NCI-H526 treated with DMSO at 0.1 percent for 48 hours (cell line): ENCODE results near the gene PATJ.
A peak's percentile ranks its signal among the peaks of the same experiment; 100 is the strongest.
"Not testable (repeated sequence)": the region's sequence is repeated elsewhere in the genome, so short reads cannot be mapped to it uniquely, and the experiment has no call there.

ENCODE experiments used
- DNase-seq: peaks from one replicate; lab custom pipeline; 2025; lab: John Stamatoyannopoulos, UW

Gene PATJ

DNA sequence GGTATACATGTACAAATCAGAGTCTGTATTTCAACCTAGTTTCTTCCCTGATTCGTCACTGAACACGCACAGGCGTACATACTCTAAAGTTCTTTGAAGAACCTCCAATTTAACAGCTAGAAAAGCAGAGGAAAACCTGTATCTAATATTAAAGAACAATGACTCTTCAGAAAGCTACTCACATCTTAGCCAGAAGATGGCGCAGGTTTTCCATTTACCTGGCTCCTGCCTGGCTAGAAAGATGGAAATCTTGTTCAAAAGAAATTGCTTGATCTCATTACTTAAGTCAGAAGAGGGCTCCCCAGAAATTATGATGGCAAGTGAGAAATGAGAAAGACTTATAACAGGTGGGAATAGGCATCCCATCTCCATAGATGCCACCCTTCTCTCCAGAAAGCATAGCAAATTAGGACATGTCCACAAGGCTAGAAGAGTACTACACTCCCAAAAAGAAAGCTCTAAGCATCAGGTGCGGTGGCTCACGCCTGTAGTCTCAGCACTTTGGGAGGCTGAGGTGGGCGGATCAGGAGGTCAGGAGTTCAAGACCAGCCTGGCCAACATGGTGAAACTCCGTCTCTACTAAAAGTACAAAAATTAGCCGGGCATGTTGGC is 433.4 kb downstream of the PATJ start:
- DNase-seq, result peak; percentile 21

DNA sequence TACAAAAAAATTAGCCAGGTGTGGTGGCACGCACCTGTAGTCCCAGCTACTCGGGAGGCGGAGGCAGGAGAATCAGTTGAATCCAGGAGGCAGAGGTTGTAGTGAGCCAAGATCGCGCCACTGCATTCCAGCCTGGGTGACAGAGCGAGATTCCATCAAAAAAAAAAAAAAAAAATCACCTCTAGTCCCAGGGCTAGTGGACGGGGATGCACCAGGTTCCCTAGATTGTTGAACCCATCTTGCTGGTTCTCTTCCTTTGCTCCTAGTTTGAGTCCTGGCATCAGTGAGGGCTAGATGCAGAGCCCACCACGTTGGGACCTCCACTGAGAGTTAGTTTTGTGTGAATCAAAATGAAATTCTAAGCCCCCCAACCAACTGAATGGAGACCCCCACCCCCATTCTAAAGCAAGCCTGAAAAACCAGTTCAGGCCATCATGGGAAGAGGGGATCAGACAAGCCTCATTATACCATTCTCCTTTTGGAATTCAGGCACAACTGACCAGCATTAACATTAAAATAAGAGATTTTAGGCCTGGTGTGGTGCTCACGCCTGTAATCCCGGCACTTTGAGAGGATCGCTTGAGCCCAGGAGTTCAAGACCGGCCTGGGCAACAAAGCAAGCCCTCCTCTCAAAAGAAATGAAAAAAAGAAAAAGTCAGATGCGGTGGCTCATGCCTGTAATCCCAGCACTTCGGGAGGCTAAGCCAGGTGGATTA is 434.5 kb downstream of the PATJ start:
- no peak for DNase-seq

DNA sequence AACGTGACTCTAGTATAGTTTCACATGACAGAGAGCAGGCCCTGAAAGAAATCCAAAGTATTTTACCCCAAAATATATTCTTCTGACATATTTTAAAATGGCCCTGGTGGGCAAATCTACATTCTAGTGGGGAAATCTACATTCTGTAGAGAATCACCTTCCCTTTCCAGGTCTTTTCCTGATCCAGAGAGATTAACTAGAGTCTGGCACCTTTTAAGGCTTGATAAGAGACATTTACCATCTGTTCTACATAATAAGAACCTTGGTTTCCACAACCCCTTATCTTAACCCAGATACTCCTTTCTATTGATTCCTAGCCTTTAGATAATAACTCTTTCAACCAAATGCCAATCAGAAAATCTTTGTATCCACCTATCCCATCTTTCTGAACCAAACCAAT is 435.3 kb downstream of the PATJ start:
- DNase-seq, result no peak

DNA sequence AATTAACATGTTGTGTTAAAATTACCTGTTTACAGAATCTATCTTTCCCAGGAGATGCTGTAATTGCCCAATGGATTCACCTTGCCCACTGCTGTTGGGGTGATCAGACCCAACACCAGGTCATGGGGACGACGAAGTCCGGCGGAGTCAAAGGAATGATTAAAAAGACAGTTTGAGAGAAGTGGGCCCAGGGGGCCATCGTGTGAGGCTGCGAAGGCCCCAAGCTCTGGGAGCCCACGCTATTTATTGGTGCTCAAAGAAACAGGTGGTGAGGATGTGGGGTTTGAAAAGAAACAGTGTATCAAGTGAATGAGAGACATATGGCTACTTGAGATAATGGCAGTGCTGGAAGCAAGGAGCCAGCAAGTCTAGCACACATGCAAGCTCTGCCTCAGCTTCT is 436.1 kb downstream of the PATJ start:
- no peak for DNase-seq

DNA sequence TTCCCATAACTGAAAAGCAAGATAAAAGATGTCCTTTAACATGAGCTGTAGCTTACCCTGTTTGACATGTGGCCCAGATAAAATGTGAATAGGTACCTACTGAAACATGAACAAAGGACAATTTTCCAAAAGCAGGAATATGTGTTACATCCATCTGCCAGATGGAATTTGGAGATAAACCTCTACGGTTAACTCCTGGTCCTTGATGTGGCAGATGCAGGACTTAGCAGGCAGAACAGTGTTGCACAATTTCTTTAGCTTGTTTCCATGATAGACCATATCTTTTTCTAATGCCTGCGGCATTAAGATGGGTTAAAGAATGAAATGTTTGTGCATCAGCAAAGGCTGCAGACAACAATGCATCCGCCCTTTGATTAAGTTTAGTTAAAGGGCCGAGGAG is 437.8 kb downstream of the PATJ start:
- not testable (repeated sequence) for DNase-seq

DNA sequence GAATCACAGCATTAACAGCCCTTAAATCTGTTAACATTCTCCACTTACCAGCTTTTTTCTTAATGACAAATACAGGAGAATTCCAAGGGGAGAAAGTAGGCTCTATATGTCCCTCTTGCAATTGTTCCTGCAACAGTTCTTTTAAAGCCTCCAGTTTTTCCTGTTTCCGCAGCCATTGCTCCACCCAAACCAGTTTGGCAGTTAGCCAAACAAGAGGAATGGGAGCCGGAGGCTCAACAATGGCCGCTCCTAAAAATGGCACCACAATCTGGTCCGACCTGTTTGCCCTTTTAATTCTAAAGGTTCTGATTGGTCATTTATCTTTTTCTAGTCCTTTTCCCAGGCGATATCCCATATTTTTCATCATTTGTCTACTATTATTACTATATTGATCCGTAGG is 438.4 kb downstream of the PATJ start:
- DNase-seq, result no peak

DNA sequence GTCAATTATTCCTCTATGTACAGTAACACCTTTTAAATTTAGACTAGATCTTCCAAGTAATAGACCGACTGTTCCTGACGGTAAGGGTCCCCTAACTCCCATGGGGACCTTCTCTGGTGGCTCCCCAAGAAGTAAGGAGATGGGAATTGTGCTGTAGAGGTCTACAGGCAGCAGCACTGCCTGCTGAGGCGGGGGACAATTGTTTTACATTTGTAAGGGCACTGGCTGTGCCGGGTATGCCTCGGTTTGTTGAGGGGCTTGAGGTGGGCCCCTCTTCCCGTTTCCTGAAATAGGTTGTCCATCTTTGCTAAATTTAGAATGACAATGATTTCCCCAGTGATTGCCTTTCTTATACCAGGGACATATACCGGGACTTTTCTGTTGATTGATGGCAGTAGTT is 439.3 kb downstream of the PATJ start:
- no peak for DNase-seq

DNA sequence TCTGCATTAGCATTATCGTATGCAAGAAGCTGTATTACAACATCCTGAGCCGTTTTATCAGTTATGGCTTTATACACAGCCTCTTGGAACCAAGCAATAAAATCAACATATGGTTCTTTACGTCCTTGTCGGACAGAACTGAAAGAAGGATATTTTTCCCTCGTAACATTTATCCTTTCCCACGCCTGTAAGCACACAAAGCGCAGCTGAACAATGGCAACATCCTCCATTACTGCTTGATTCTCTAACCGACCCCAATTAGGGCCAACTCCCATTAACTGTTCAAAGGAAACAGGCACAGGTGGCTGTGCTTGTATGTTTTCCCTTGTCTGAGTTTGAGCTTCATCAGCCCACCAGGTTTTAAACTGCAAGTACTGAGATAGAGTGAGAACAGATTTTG is 439.9 kb downstream of the PATJ start:
- not testable (repeated sequence) for DNase-seq

DNA sequence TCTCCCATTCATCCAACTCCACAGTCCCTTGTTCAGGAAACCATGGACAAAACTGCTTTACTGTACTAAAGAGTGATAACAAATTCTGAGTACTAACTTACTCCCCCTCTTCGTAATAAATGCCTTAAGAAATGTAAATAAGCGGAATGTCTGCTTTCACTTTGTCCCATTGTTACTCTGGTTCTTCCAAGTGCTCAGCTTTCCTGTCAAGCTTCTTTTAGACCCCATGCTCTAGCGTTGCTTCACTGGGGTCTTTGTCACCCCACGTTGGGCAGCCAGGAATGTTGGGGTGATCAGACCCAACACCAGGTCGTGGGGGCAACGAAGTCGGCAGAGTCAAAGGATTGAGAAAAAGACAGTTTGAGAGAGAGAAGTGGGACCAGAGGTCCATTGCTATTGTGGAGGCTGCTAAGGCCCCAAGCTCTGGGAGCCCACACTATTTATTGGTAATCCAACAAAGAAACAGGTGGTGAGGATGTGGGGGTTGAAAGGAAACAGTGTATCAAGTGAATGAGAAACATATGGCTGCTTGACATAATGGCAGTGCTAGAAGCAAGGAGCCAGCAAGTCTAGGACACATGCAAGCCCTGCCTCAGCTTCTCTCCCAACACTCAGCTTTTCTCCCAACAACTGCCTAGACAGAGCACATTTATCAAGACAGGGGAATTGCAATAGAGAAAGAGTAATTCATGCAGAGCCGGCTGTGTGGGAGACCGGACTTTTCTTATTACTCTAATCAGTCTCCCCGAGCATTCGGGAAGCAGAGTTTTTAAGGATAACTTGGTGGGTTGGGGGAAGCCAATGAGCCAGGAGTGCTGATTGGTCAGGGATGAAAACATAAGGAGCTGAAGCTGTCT is 441.1 kb downstream of the PATJ start:
- DNase-seq, result not testable (repeated sequence)

DNA sequence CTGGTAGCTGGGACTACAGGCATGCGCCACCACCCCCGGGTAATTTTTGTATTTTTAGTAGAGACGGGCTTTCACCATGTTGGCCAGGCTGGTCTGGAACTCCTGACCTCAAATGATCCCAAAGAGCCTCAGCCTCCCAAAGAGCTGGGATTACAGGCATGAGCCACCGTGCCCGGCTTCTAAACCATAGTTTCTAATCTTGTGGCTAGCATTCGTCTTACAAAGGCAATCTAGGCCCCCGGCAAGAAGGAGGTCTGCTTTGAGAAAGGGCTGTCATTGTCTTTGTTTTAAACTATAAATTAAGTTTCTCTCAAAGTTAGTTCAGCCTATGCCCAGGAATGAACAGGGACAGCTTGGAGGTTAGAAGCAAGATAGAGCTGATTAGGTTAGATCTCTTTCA is 442.1 kb downstream of the PATJ start:
- no peak for DNase-seq

DNA sequence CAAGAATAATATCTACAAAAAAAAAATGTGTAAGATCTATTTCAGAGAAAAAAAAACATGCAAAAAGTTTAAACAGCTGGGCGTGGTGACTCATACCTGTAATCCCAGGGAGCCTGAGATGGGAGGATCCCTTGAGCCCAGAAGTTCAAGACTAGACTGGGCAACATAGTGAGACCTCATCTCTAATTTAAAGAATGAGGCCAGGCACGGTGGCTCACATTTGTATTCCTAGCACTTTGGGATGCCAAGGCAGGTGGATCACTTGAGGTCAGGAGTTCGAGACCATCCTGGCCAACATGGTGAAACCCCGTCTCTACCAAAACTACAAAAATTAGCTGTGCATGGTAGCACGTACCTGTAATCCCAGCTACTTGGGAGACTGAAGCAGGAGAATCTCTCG is 443.0 kb downstream of the PATJ start:
- not testable (repeated sequence) for DNase-seq

DNA sequence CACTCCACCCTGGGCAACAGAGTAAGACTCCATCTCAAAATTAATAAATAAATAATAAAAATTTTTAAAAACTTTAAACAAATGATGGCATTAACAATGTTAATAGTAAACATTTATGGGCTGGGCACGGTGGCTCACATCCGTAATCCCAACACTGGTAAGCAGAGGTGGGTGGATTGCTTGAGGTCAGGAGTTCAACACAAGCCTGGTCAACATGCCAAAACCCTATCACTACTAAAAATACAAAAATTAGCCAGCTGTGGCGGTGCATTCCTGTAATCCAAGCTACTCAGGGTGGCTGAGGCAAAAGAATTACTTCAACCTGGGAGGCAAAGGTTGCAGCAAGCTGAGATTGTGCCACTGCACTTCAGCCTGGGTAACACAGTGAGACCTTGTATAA is 443.4 kb downstream of the PATJ start:
- DNase-seq, result no peak

DNA sequence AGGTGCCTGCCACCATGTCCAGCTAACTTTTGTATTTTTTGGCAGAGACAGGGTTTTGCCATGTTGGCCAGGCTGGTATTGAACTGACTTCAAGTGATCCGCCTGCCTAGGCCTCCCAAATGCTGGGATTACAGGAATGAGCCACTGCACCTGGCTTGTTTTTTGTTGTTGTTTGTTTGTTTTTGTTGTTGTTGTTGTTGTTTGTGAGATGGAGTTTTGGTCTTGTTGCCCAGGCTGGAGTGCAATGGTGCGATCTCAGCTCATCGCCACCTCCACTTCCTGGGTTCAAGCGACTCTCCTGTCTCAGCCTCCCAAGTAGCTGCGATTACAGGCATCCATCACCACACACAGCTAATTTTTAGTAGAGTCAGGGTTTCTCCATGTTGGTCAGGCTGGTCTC is 445.3 kb downstream of the PATJ start:
- no peak for DNase-seq

DNA sequence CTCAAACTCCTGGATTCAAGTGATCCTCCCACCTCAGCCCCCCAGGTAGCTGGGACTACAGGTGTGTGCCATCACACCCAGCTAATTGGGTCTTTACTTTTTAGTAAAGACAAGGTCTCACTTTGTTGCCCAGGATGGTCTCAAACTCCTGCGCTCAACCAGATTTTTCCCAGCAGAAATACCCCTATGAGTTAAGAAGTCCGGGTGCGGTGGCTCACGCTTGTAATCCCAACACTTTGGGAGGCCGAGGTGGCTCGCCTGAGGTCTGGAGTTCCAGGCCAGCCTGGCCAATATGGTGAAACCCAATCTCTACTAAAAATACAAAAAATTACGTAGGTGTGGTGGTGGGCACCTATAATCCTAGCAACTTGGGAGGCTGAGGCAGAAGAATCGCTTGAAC is 445.8 kb downstream of the PATJ start:
- no peak for DNase-seq

DNA sequence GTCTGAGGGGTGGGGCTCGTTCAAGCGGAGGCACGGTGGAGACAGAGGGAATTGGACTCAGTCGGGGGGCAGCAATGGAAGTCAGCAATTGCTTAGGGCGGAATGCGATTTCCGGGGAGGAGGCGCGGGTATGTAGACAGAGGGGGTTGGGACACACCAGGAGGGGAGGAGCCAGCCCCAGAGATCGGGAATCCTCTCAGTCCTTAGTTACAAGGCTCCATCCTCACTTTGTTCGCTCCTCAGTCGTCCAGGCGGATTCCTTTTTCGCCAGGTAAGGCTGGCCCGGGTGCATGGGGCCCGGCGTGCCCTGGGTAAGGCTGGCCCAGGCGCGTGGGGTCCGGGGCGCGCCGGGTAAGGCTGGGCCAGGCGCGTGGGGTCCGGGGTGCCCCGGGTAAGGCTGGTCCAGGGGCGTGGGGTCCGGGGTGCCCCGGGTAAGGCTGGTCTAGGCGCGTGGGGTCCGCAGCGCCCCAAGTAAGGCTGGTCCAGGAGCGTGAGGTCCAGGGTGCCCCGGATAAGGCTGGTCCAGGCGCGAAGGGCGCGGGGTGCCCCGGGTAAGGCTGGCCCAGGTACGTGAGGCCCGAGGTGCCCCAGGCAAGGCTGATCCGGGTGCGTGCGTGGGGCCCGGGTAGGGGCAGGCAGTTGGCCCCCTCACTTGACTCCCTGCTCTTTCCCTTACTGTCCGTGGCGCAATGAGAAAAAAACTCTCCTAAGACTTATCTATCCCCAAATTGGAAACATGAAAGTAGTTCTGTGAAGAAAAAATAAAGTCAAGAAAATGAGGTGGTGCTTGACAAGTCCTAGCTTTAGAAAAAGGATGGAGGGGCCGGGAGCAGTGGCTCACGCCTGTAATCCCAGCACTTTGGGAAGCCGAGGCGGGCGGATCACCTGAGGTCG is 452.6 kb downstream of the PATJ start, which contains the start of gene L1TD1:
L1TD1 (plus strand) TSS at position 199 of the 894 bp plus-strand sequence. CDS start 11,780 bp downstream, outside the sequence.
- no peak for DNase-seq

DNA sequence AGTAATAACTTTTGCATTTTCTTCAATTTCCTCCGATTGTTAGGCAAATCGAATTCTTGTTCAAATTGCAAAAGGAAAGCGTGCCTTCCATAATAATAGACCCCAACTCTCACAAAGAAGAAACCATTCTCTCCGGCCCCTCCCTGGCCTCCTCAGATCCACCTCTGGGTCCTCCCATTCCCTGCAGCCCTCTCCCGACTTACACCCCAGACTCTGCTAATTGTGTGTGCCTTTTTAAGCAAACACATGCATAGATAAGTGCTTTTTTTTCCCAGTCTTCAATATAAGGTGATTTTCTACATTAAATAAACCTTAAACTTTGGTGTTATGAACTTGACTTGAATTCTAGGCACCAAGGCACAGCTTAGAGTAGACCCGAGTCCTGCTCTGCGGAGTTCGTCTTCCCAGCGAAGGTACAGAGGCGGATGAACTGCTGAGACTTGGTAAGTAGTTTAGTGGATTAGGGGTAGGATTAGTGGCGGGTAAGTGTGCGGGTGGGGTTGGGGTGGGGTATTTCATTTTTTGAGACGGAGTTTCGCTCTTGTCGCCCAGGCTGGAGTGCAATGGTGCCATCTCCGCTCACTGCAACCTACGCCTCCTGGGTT is 453.9 kb downstream of the PATJ start:
- DNase-seq, result no peak

DNA sequence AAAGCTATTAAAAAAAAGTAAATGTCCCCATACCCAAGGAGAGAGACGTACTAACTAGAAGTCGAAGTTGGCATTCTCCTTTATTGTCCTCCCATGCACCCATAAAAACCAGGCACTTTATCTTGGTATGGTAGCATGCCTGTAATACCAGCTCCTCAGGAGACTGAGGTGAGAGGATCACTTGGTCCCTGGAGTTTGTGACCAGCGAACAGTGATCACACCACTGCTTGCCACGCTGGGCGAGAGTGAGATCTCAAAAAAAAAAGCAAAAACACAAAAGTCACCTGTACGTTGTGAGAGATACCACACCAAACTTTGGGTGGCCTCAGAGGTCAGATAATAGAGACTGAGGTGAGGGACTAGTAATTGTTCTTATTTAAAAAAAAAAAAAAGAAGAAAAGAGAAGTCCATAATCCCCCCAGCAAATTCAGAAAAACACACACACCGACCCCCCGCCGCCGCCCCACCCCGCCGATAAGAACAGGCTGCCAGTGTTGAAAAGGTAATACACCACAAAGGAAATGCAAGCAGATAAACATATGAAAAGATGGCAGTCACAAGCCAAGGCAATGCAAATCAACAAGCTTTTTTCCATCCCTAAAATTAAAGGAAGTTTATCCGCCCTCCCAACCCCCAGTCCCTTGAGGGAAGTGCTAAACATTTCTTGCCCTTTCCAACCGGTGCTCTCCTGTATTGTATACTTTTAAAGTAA is 455.9 kb downstream of the PATJ start:
- DNase-seq, result no peak

DNA sequence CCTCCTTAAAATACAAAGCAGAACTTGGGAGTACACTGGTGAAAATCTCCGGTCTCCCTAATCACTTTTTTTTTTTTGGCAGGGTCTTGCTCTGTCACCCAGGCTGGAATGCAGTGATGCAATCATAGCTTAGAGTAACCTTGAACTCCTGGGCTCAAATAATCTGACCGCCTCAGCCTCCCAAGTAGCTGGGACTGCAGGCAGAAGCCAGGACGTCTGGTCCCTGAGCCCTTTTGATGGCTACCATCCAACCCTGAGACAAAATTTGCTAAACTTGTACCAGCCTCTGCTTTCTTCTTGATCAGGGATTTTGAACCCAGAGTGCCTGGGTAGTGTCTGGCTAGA is 456.5 kb downstream of the PATJ start:
- no peak for DNase-seq

DNA sequence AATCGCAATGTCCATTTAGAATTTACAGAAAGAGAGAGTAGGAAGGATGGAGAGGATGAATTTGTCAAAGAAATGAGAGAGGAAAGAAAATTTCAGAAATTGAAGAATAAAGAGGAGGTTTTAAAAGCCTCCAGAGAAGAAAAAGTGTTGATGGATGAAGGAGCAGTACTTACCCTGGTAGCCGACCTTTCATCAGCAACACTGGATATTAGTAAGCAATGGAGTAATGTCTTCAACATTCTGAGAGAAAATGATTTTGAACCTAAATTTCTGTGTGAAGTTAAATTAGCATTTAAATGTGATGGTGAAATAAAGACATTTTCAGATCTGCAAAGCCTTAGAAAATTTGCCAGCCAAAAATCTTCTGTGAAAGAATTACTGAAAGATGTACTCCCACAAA is 464.9 kb downstream of the PATJ start:
- no peak for DNase-seq

DNA sequence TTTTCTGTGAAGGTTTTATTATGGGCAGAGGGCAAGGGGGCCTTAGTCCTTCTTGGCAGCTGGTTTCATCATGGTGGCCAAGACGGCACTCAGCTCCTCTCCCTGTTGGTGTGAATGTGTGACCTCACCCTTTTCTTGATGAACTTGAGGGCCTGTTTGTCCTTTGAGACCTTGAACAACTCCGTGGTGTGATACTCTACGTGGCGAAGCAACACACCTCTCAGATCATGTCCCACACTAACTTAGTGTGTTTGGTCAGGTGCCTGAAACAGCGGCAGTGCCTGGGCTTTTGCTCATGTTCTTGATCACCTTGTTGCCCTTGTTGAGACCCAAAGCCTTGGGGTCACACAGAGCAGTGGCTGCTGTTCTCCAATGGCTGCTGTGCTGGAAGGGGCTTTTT is 465.8 kb downstream of the PATJ start:
- no peak for DNase-seq

DNA sequence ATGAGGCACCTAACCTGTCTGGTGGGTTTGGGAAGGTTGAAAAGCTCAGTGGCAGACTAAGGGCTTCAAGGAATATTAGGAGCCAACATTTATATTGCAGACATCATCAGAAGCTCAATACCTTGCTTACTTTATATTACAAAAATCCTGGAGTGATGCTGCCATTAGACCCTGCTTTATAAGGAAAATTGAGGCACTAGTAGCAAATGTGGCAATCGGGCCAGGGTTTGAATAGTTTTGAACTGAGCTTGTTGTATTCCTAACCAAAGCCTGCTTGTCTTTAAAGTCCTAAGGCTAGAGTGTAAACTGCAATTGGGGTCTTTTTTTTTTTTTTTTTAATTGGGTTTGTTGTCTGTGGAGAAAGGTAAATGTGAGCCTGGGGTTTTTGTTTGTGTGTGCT is 466.7 kb downstream of the PATJ start:
- DNase-seq, result no peak
